Effector memory CD4-positive, alpha-beta T cell (primary cell): ENCODE measurements around the gene PLAAT4.
"Not testable (repeated sequence)": the region's sequence is repeated elsewhere in the genome, so short reads cannot be mapped to it uniquely, and the experiment has no call there.

Experiments used
- DNase-seq, 3 donors: peaks; one replicate each; pipeline ENCODE4 v3.0.0-alpha.2; 2020
- H3K27ac ChIP-seq: 2 replicates; pipeline ENCODE4 v1.7.0; 2013; ENCODE audit warnings: mild to moderate bottlenecking, low read length, moderate library complexity; ENCODE audit not compliant: insufficient read depth, poor library complexity, severe bottlenecking
- H3K27me3 ChIP-seq: replicated peaks from 2 replicates; pipeline ENCODE4 v1.7.0; 2013; ENCODE audit warnings: mild to moderate bottlenecking, low read length; ENCODE audit not compliant: insufficient read depth, control insufficient read depth, poor library complexity, severe bottlenecking
- H3K36me3 ChIP-seq: 2 replicates; pipeline ENCODE4 v1.7.0; 2013; ENCODE audit warnings: mild to moderate bottlenecking, low read length, moderate library complexity; ENCODE audit not compliant: control insufficient read depth, insufficient read depth
- H3K4me1 ChIP-seq: 2 replicates; pipeline ENCODE4 v1.7.0; 2013; ENCODE audit warnings: low read length, mild to moderate bottlenecking; ENCODE audit not compliant: control insufficient read depth, insufficient read depth, poor library complexity, severe bottlenecking
- H3K4me3 ChIP-seq: 2 replicates; pipeline ENCODE4 v1.7.0; 2013; ENCODE audit warnings: low read length, low read depth, mild to moderate bottlenecking; ENCODE audit not compliant: insufficient read depth, poor library complexity, severe bottlenecking
- H3K9me3 ChIP-seq: 2 replicates; pipeline ENCODE4 v1.7.0; 2013; ENCODE audit warnings: mild to moderate bottlenecking, low read length, moderate library complexity; ENCODE audit not compliant: control insufficient read depth

PLAAT4 gene

DNA sequence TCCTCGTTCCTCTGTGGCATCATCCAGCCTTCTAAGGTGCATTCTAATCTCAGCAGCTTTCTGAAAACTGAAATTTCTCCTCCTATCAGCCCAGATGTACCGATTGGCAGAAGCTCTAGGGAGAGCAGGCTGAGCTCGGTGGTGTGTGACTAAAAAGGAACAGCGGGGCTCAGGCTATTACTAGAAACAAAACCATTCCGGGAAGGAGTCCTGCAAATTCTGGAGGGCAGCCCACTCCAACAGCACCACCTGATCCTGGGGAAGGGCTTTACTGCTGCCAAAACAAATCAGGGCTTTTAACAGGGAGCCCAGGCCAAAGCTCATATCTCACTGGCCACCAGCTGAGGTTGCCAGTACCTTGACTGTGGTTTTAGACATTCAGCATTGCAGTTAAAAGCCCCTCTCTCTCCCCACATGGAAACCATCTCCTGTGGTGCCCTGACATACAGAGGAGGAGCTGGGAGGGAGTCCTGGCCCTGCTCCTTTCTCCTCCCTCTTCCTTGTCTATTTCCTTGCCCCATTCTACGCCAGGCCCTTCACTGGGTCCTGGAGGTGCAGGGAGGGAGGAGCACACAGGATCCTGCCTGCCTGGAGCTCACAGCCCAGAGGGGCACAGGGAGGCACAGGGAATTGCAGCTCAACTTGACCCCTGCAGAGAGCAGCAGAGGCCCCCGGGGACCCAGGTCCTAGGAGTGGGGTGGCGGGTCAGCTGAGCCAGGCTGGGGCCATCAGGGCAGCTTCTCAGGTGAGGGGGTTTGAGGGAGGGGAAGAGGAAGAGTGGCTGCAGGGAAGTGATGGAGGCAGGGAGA, 889 bp downstream of the PLAAT4 start:
- Histone ChIP-seq H3K27me3 (no peaks in the 10 kb centered on the region), H3K9me3 (no peaks in the 10 kb centered on the region), H3K4me1 (peaks cover 58% of the 10 kb centered on the region), H3K4me3 (peak overlapping the region; percentile 62), H3K27ac (peak overlapping the region; percentile 80), H3K36me3 (peaks cover 5% of the 10 kb centered on the region)
- DNase-seq: no peak

DNA sequence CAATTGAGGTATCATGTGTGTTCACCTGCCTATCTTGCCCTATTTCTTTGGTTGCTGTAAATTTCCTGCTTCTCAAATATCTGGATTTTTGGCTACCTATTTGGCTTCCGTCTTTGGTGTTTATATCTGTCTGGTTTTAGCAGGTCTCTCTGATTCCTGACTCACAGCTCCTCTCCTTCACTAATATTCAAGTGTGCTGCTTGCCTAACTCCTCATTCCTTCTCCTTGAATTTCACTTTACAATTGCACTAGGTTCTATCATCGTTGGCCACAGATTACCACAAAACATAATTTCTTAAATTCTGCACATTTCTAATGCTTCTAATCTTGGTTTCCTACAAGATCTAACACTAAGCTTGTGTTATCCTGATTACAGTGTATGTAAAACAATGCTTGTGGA, 5.9 kb downstream of the PLAAT4 start:
- not testable (repeated sequence) for H3K9me3 ChIP-seq, H3K4me3 ChIP-seq, H3K27me3 ChIP-seq, H3K27ac ChIP-seq, DNase-seq
- peaks cover 20% of the 10 kb centered on the region for H3K4me1 ChIP-seq
- H3K36me3 ChIP-seq: peaks cover 40% of the 10 kb centered on the region

- Histone ChIP-seq H3K36me3 (peaks cover 40% of the 10 kb centered on the region), H3K4me1 (peaks cover 7% of the 10 kb centered on the region), H3K27ac (no peak overlapping the region), H3K9me3 (no peaks in the 10 kb centered on the region), H3K27me3 (no peaks in the 10 kb centered on the region), H3K4me3 (no peak overlapping the region)
- no peak for DNase-seq
Measured at GRCh38 chr11:63543711-63544110, 7.1 kb downstream of the PLAAT4 start.

GRCh38 chr11:63547061-63547460, 10.5 kb downstream of the PLAAT4 start:
- Histone ChIP-seq H3K4me3 (no peak overlapping the region), H3K27ac (no peak overlapping the region), H3K27me3 (no peaks in the 10 kb centered on the region), H3K4me1 (no peaks in the 10 kb centered on the region), H3K36me3 (peaks cover 35% of the 10 kb centered on the region), H3K9me3 (no peaks in the 10 kb centered on the region)
- no peak for DNase-seq

DNA sequence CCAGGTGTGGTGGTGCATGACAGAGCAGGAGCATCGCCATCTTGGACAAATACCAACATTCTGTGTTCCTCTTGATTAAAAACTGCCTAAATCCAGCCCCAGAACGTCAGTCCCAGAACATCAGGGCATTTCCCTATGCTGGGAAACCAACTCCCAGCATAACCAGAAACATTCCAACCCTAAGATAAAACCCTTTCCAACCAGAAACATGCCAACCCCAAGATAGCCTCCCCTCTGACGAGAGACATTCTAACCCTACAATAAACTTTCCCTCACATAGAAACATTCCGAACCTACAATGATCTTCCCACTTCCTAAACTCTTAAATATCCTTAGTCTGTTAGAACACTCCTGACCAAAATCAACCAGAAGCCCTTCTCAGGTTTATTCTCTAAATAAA, 11.6 kb downstream of the PLAAT4 start:
- Histone ChIP-seq H3K4me1 (peaks cover 8% of the 10 kb centered on the region), H3K9me3 (no peaks in the 10 kb centered on the region), H3K27ac (no peak overlapping the region), H3K4me3 (no peak overlapping the region), H3K36me3 (peaks cover 35% of the 10 kb centered on the region), H3K27me3 (no peaks in the 10 kb centered on the region)
- DNase-seq: no peak

GRCh38 chr11:63549411-63549810, 12.8 kb downstream of the PLAAT4 start:
- Histone ChIP-seq H3K36me3 (peaks cover 28% of the 10 kb centered on the region), H3K27ac (no peak overlapping the region), H3K4me3 (no peak overlapping the region), H3K4me1 (peaks cover 20% of the 10 kb centered on the region), H3K27me3 (no peaks in the 10 kb centered on the region), H3K9me3 (no peaks in the 10 kb centered on the region)
- DNase-seq: no peak

DNA sequence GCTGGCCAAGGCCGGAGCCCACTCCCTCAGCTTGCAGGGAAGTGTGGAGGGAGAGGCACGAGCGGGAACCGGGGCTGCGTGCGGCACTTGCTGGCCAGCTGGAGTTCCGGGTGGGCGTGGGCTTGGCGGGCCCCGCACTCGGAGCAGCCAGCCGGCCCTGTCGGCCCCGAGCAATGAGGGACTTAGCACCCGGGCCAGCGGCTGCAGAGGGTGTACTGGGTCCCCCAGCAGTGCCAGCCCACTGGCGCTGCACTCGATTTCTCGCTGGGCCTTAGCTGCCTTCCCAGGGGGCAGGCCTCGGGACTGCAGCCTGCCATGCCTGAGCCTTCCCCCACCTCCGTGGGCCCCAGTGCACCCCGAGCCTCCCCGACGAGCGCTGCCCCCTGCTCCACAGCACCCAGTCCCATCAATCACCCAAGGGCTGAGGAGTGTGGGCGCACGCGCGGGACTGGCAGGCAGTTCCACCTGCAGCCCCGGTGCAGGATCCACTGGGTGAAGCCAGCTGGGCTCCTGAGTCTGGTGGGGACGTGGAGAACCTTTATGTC, 13.6 kb downstream of the PLAAT4 start:
- peaks cover 20% of the 10 kb centered on the region for H3K36me3 ChIP-seq
- H3K4me1 ChIP-seq: peaks cover 22% of the 10 kb centered on the region
- not testable (repeated sequence) for H3K27me3 ChIP-seq, DNase-seq, H3K27ac ChIP-seq, H3K9me3 ChIP-seq, H3K4me3 ChIP-seq

DNA sequence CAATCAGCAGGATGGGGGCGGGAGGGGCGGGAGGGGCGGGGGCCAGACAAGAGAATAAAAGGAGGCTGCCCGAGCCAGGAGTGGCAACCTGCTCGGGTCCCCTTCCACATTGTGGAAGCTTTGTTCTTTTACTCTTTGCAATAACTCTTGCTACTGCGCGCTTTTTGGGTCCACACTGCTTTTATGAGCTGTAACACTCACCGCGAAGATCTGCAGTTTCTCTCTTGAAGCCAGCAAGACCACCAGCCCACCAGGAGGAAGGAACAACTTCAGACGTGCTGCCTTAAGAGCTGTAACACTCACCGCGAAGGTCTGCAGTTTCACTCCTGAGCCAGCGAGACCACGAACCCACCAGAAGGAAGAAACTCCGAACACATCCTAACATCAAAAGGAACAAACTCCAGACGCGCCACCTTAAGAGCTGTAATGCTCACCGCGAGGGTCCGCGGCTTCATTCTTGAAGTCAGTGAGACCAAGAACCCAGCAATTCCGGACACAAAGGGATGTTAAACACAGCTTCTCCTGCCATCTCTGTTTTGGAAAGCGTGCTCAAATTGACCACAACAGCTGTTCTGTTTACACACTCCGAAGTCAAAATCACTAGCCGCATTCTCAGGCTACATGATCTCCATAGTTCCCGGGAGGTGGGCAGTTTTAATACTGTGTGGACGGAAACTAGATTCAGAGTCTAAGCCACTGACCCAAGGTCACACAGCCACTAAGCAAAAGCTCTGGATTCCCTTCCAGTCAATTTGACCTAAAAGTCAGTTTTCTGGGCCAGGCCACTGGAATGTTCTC, 14.7 kb downstream of the PLAAT4 start:
- Histone ChIP-seq H3K9me3 (no peaks in the 10 kb centered on the region), H3K4me1 (peaks cover 22% of the 10 kb centered on the region), H3K36me3 (peaks cover 10% of the 10 kb centered on the region), H3K27ac (peak overlapping the region; percentile 13), H3K4me3 (peak overlapping the region; percentile 18), H3K27me3 (no peaks in the 10 kb centered on the region)
- no peak for DNase-seq

DNA sequence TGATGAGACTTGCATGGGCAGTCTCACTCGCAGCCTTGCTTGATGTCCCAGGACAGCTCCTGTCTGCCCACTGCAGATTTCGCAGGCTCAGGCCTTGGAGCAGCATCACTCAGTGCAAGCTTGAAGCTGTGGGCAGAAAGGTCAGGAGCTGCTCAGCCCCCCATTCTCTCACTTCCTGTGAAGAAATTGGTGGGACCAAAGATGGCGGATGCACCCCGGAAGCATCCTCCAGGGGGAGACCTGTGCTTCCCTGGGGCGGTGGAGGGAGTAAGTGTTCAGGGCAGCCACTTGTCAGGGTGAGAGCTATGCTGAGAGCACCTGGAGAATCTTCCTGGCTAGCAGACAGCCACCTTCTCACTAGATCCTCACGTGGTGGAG, 15.3 kb downstream of the PLAAT4 start:
- H3K9me3 ChIP-seq: no peaks in the 10 kb centered on the region
- H3K27ac ChIP-seq: peak overlapping the region; percentile 13
- H3K4me3 ChIP-seq: no peak overlapping the region
- H3K36me3 ChIP-seq: peaks cover 6% of the 10 kb centered on the region
- H3K4me1 ChIP-seq: peaks cover 22% of the 10 kb centered on the region
- no peak for DNase-seq
- H3K27me3 ChIP-seq: no peaks in the 10 kb centered on the region

DNA sequence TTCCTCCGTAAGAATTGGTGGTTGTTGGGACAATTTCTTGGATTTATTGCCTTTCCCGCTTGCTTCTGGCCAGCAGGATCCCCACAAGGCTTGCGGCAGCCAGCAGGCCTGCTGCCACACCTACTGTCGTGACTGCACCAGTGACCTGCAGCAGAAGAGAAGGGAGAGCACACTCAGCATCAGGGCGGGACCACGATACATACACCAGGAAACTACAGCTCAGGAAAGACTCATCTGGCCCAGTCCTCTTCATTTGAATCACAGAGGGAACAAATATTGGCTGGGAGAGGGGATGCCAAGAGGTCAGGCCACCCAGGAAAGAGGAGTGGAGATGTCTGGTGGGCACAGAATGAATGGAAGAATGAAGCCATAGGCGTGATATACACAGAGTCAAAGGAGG, 16.3 kb downstream of the PLAAT4 start:
- Histone ChIP-seq H3K4me3 (no peak overlapping the region), H3K27ac (no peak overlapping the region), H3K4me1 (peaks cover 22% of the 10 kb centered on the region), H3K27me3 (no peaks in the 10 kb centered on the region), H3K36me3 (no peaks in the 10 kb centered on the region), H3K9me3 (no peaks in the 10 kb centered on the region)
- no peak for DNase-seq
